Stimulated activated CD4-positive, alpha-beta T cell treated with anti-CD3 and anti-CD28 coated beads, Interleukin-15, amount 100 ng/mL, for 1 hour (primary cell): ENCODE results near the gene ABCA9.
"Not testable (repeated sequence)": the region's sequence is repeated elsewhere in the genome, so short reads cannot be mapped to it uniquely, and the experiment has no call there.

Experiments used
- DNase-seq, 2 donors: peaks; one replicate each; pipeline ENCODE4 v3.0.0-alpha.2; 2020; ENCODE audit warnings: low read depth in 1 of 2, low spot score in 1 of 2

Gene ABCA9

GRCh38 chr17:69060822-69061221 is at the start of gene ABCA9:
TSS of gene ABCA9 (minus strand) at chr17:69060927. CDS start at chr17:69051126, 9,801 bp downstream.
- no peak for DNase-seq

GRCh38 chr17:69105907-69106730 is 45.4 kb upstream of the ABCA9 start:
- no peak for DNase-seq

- no peak for DNase-seq
These were observed 43.0 kb upstream of the ABCA9 start for GRCh38 chr17:69103557-69104233.

GRCh38 chr17:69098625-69099024 is 37.9 kb upstream of the ABCA9 start:
- DNase-seq: no peak

- no peak for DNase-seq
These were observed 35.8 kb upstream of the ABCA9 start for GRCh38 chr17:69096541-69096940.

- no peak for DNase-seq
These were observed 33.3 kb upstream of the ABCA9 start for GRCh38 chr17:69093995-69094394.

GRCh38 chr17:69093279-69093789 is 32.6 kb upstream of the ABCA9 start:
- no peak for DNase-seq

- DNase-seq: no peak
These were observed 29.6 kb upstream of the ABCA9 start for GRCh38 chr17:69090365-69090764.

GRCh38 chr17:69088643-69089200 is 28.0 kb upstream of the ABCA9 start:
- DNase-seq: no peak

GRCh38 chr17:69086641-69087040 is 25.9 kb upstream of the ABCA9 start:
- DNase-seq: no peak

GRCh38 chr17:69084911-69085310 is 24.2 kb upstream of the ABCA9 start:
- DNase-seq: no peak

GRCh38 chr17:69082696-69083095 is 22.0 kb upstream of the ABCA9 start:
- no peak for DNase-seq

- no peak for DNase-seq
These were observed 18.1 kb upstream of the ABCA9 start for GRCh38 chr17:69078864-69079263.

- no peak for DNase-seq
These were observed 15.1 kb upstream of the ABCA9 start for GRCh38 chr17:69075823-69076222.

GRCh38 chr17:69073392-69073791 is 12.7 kb upstream of the ABCA9 start:
- not testable (repeated sequence) for DNase-seq

GRCh38 chr17:69072803-69073256 is 12.1 kb upstream of the ABCA9 start:
- DNase-seq: not testable (repeated sequence)

- not testable (repeated sequence) for DNase-seq
These were observed 10.5 kb upstream of the ABCA9 start for GRCh38 chr17:69071233-69071586.

- not testable (repeated sequence) for DNase-seq
These were observed 9.9 kb upstream of the ABCA9 start for GRCh38 chr17:69070378-69071232.

GRCh38 chr17:69069226-69069750 is 8.6 kb upstream of the ABCA9 start:
- DNase-seq: no peak

- DNase-seq: no peak
These were observed 6.7 kb upstream of the ABCA9 start for GRCh38 chr17:69067274-69068047.
